ENCODE results near the gene RIGI. TPM values are rescaled to one million over a fixed set of nuclear protein-coding genes. Genes with fewer than 3 reads are reported as not detected.

RIGI gene
- total and polyA plus RNA-seq, 9 of the 15 experiments (the other 6 are each of a cell fraction or from before 2014, with no cell fraction given): 0.27 to 1.1 (median 0.54) TPM

- in situ Hi-C loops (cut with MboI): no loop called here
- Histone ChIP-seq H3K4me1 (replicated peaks in 1 of 2; ENCODE audit: control insufficient read depth in 2 of 2, insufficient read depth in 2 of 2, low read length in 2 of 2) (no peaks in the 10 kb centered on the region), H3K9ac (ENCODE audit: insufficient read depth in 1 of 2, low read depth in 2 of 2, low read length in 2 of 2) (no peak overlapping the region), H3K9me3 (replicated peaks; ENCODE audit: control insufficient read depth, insufficient read depth, low read depth, low read length) (no peaks in the 10 kb centered on the region), H3K4me2 (ENCODE audit: insufficient read depth, low read length) (no peak overlapping the region), H2AFZ (ENCODE audit: low read depth, low read length) (no peak overlapping the region), H3K9me1 (ENCODE audit: control insufficient read depth, insufficient read depth, low read length) (no peaks in the 10 kb centered on the region), H3K79me2 (ENCODE audit: control insufficient read depth, insufficient read depth, low read length) (no peaks in the 10 kb centered on the region), H4K20me1 (replicated peaks; ENCODE audit: control insufficient read depth, insufficient read depth, low read length) (no peaks in the 10 kb centered on the region), H3K4me3 (no peak overlapping the region), H3K36me3 (ENCODE audit: control insufficient read depth, insufficient read depth, low read length) (no peaks in the 10 kb centered on the region), H3K27me3 (ENCODE audit: control insufficient read depth in 2 of 2, insufficient read depth in 2 of 2, low read length in 2 of 2) (no peaks in the 10 kb centered on the region), H3K27ac (ENCODE audit: extremely low read depth, low read depth, low read length) (no peak overlapping the region)
- WGBS (ENCODE audit: insufficient coverage, low coverage, missing lambda C conversion rate): 6% methylated on average over 4 of the region's 4 CpGs
- BruUV-seq (replicated peaks): no TSS peak
- TF ChIP-seq RERE (CRISPR knock-in tag; IDR thresholded peaks at IDR 0.05; ENCODE audit: borderline replicate concordance): no peak
- POLR2A ChIA-PET: interaction anchor here (0.5 kb wide), 1 partner anchor 48 kb away, joined by 3 read pairs; no protein-coding TSS in a partner anchor
- ATAC-seq (no peak), DNase-seq (ENCODE audit: extremely low read depth in 1 of 4, low spot score in 3 of 4) (no peak), FAIRE-seq (no peak)
- intact Hi-C loops (cut with micrococcal nuclease): no loop called here
- CTCF ChIA-PET (ENCODE audit: low intra/inter-chr PET ratio): no interaction called here
Observed at GRCh38 chr9:32502464-32502863, 23.5 kb downstream of the RIGI start.
